K562 (cell line): Measurements from ENCODE around the gene HLA-DMB. TPM values are rescaled to one million over a fixed set of nuclear protein-coding genes. Genes with fewer than 3 reads are reported as not detected.

Source experiments
- SOX6 ChIP-seq: fragments of 450-650 bp; IDR thresholded peaks from 2 replicates; pipeline ENCODE4 v1.6.1; 2014; ENCODE audit warnings: mild to moderate bottlenecking
- polyA plus RNA-seq, 8 experiments: library from polyadenylated mRNA; depleted of rRNA in 4 of 8; stranded (reverse) in 5 of 8; unstranded in 3 of 8; fragments of >200 nt; fragmentation: Nextera tagmentation in 2 of 8; fragmentation: Illumina TruSeq in 1 of 8; extraction: Ambion mirVana in 2 of 8; extraction: Trizol in 1 of 8; gene quantifications; 2 replicates each; pipeline versions ENCODE4 v1.2.1 to v1.2.3, GENCODE V29; 2011 to 2014; ENCODE audit warnings: inconsistent platforms in 1 of 8, missing spikeins in 1 of 8
- total RNA-seq, 7 experiments: library from RNA; depleted of rRNA in 6 of 7; stranded (reverse); fragments of >200 nt in 6 of 7; fragmentation: Illumina TruSeq in 2 of 7; extraction: Trizol in 2 of 7; gene quantifications; 2 replicates each; pipeline versions ENCODE4 v1.2.1 to v1.2.3, GENCODE V29; 2011 to 2021; ENCODE audit warnings: low replicate concordance in 1 of 7
- TF ChIP-seq, protein P1 (sequence below), 2 experiments: fragments of 450-650 bp; IDR thresholded peaks; 2 replicates each; pipeline ENCODE4 v1.6.1; 2016; ENCODE audit warnings: mild to moderate bottlenecking in 2 of 2, borderline replicate concordance in 1 of 2, low read depth in 1 of 2, moderate library complexity in 1 of 2
- TF ChIP-seq, protein P2 (sequence below): fragments of 250-450 bp; sonication (Bioruptor Pico); IDR thresholded peaks from 2 replicates; pipeline ENCODE4 v1.6.1; 2021; ENCODE audit warnings: mild to moderate bottlenecking

The HLA-DMB gene
- total and polyA plus RNA-seq, 9 of the 15 experiments (the other 6 are each of a cell fraction or from before 2014, with no cell fraction given) = 0.38 TPM; not detected in 8

DNA sequence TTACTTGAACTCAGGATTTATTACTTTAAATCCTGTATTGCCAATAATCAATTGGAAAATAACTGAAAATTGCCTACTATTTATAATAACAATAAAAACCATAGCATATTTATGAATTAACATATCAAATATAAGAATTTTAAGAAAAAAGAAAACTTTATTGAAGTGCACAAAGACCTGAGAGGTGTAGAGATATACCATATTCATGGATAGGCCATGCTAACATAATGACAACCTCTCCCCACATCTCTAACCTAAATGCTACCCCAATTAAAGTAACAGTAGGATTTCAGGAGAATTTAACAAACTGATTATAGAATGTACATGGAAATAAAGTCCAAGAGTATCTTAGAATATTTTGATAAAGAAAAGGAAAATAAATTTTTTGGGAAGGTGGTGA lies 5.1 kb upstream of the HLA-DMB start (continued):
- TF ChIP-seq, protein P1, sequence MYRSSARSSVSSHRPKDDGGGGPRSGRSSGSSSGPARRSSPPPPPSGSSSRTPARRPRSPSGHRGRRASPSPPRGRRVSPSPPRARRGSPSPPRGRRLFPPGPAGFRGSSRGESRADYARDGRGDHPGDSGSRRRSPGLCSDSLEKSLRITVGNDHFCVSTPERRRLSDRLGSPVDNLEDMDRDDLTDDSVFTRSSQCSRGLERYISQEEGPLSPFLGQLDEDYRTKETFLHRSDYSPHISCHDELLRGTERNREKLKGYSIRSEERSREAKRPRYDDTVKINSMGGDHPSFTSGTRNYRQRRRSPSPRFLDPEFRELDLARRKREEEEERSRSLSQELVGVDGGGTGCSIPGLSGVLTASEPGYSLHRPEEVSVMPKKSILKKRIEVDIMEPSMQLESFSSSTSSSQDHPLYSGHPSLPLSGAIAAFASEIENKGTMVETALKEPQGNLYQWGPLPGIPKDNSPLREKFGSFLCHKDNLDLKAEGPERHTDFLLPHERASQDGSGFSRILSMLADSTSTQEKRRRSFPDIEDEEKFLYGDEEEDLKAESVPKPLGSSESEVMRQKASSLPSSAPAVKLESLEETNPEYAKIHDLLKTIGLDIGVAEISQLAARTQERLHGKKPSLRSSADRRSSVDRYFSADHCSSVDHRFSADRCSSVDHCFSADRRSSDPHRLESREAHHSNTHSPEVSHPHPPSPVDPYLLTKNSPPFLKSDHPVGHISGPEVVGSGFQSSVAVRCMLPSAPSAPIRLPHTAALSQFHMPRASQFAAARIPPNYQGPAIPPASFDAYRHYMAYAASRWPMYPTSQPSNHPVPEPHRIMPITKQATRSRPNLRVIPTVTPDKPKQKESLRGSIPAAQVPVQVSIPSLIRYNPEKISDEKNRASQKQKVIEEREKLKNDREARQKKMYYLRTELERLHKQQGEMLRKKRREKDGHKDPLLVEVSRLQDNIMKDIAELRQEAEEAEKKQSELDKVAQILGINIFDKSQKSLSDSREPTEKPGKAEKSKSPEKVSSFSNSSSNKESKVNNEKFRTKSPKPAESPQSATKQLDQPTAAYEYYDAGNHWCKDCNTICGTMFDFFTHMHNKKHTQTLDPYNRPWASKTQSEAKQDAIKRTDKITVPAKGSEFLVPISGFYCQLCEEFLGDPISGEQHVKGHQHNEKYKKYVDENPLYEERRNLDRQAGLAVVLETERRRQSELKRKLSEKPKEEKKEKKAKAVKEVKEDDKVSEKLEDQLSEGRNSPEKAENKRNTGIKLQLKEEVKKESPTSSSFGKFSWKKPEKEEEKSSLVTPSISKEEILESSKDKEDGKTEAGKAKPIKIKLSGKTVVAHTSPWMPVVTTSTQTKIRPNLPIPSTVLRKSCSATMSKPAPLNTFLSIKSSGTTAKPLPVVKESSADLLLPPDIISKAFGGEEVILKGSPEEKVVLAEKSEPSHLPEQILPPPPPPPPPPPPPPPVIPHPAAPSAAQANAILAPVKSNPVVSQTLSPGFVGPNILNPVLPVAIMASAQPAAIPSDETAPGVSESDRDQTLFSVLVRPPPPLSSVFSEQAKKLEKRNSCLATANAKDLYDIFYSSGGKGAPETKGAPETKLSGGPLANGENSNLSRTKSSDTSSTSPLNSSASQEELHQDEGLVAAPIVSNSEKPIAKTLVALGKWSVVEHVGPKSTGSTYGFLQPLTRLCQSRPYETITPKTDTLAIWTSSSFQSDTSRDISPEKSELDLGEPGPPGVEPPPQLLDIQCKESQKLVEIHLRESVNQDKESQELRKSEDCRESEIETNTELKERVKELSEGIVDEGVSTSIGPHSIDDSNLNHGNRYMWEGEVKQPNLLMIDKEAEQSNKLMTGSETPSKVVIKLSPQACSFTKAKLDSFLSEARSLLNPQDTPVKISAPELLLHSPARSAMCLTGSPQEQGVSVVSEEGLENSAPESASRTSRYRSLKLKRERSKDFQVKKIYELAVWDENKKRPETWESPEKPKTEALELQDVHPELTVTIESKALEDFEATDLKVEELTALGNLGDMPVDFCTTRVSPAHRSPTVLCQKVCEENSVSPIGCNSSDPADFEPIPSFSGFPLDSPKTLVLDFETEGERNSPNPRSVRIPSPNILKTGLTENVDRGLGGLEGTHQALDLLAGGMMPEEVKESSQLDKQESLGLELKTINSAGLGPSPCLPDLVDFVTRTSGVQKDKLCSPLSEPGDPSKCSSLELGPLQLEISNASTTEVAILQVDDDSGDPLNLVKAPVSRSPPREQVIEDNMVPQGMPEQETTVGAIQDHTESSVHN (IDR thresholded peaks at IDR 0.05; ENCODE audit: borderline replicate concordance in 1 of 2, low read depth in 1 of 2) = no peak
- TF ChIP-seq SOX6 = no peak
- TF ChIP-seq, protein P2, sequence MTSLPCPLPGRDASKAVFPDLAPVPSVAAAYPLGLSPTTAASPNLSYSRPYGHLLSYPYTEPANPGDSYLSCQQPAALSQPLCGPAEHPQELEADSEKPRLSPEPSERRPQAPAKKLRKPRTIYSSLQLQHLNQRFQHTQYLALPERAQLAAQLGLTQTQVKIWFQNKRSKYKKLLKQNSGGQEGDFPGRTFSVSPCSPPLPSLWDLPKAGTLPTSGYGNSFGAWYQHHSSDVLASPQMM (CRISPR knock-in tag) = no peak
